Right kidney (tissue), 9 donors: ENCODE results near the gene B4GALT6.
"Not testable (repeated sequence)": the region's sequence is repeated elsewhere in the genome, so short reads cannot be mapped to it uniquely, and the experiment has no call there.

Experiments
- DNase-seq: peaks from one replicate; pipeline ENCODE4 v3.0.0-alpha.2; 2016
- long read RNA-seq, 8 donors: transcript quantifications; one replicate each; lab custom pipeline, GENCODE V29; 2026

The B4GALT6 gene, protein sequence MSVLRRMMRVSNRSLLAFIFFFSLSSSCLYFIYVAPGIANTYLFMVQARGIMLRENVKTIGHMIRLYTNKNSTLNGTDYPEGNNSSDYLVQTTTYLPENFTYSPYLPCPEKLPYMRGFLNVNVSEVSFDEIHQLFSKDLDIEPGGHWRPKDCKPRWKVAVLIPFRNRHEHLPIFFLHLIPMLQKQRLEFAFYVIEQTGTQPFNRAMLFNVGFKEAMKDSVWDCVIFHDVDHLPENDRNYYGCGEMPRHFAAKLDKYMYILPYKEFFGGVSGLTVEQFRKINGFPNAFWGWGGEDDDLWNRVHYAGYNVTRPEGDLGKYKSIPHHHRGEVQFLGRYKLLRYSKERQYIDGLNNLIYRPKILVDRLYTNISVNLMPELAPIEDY
- long read RNA-seq, donor 1, result 0 reads
- long read RNA-seq, donor 2, result 0 reads
- long read RNA-seq, donor 3, result 0 reads
- long read RNA-seq, donor 4, result 0 reads
- long read RNA-seq, donor 5, partial matches to known transcripts, result 0 of 1 reads
- long read RNA-seq, donor 5, other reads (novel, unspliced or antisense), result 0 of 1 reads
- long read RNA-seq, donor 6, result 0 reads
- long read RNA-seq, donor 7, result 0 reads
- long read RNA-seq, donor 8, result 0 reads

GRCh38 chr18:31684279-31685096 lies at the start of gene B4GALT6:
Gene B4GALT6 (minus strand): TSS chr18:31684581. CDS start chr18:31684426, 155 bp downstream.
- DNase-seq, result peak; percentile 81

- DNase-seq, result no peak
Measured at GRCh38 chr18:31731628-31732027, 47.2 kb upstream of the B4GALT6 start.

GRCh38 chr18:31729196-31729595 lies 44.8 kb upstream of the B4GALT6 start:
- DNase-seq, result not testable (repeated sequence)

GRCh38 chr18:31723990-31724711 lies 39.8 kb upstream of the B4GALT6 start:
- peak; percentile 61 for DNase-seq

DNA sequence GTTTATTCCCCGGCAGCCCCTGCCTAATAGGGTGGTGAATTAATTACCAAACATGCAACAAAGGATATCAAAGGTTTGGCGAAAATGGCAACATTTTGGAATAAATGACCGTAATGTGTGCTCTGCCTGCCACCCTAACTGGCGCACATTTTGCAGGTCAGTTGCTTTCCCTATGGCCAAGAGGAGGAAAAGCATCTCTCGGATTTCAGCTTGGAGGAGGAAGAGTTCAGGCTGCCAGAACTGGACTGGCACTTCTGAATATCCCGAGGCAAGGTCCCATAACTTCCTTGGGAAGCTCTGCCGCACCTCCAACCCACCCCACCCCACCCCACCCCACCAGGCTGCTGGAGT lies 39.2 kb upstream of the B4GALT6 start:
- DNase-seq, result peak; percentile 12

DNA sequence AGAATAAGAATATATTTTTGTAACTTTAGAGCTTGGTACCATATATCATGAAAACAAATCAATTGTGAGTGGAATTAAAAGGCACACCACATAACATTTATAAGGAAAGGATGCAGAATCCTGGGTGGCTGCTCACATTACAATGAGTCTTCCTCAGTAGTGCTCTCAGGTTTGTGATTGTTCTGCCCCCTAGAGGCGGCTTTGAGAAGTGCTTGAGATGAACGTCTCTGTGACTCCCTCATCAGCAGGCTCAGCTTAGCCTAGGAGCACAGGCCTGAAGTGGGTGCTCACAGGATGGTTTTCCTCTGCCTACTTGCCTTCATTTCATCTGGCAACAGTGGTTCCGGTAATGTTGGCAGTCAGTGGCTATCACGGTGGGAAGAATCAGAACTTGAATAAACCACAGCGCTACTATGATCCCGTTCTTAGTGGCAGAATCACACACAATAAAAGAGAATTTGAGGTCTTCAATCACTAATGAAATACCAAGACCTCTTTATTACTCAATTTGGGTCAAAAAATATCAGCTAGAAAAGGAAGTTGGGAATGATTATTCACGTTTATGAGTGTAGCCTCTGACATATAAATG lies 38.1 kb upstream of the B4GALT6 start:
- DNase-seq, result peak; percentile 34

DNA sequence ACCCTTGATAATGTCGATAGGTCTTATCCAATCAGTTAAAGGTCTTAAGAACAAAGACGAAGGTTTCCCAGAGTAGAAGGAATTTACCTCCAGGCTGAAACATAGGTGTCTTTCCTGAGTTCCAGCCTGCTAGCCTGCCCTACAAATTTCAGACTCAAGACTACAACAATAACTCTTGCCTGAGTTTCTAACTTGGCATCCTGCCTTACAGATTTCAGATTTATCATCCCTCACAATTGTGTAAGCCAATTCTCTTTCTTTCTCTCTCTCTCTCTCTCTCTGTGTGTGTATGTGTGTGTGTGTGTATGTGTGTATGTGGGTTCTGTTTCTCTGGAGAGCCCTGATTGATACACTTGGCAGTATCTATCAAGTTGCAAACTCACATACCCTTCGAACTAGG lies 37.2 kb upstream of the B4GALT6 start:
- DNase-seq, result no peak

GRCh38 chr18:31720867-31721266 lies 36.5 kb upstream of the B4GALT6 start:
- DNase-seq, result no peak

DNA sequence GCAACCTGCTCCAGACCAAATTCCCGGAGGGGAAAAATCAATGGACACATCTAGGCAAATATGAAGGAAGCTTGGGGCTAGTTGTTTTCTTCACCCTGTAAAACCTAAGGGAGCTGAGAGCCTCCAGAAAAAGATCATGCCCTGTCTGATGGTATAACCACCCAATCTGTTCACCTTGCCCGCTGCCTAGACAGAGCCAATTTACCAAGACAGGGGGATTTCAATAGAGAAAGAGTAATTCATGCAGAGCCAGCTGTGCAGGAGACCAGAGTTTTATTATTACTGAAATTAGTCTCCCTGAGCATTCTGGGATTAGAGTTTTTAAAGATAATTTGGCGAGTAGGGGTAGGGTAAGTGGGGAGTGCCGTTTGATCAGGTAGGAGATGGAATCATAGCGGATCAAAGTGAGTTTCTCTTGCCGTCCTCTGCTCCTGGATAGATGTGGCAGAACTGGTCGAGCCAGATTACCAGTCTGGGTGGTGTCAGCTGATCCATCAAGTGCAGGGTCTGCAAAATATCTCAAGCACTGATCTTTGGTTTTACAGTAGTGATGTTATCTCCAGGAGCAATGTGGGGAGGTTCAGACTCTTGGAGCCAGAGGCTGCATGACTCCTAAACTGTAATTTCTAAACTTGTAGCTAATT lies 35.1 kb upstream of the B4GALT6 start:
- no peak for DNase-seq

DNA sequence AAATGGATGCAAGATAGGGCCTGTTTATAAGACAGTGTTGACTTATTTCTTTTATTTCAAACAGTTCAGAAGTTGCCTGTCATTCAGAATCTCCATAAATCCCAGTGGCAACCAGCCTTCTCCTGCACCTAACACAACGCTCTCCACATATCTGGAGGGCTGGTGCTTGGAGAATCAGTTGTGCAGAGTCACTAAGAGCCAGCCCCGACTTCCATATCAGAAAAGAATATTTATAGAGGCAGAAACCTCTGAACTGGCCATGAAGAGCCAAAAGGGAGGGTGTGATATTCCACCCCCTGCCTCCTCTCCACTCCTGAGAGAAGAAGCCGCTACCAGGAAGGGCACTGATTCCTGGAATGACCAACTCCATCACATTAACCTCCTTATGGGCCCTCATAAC lies 34.0 kb upstream of the B4GALT6 start:
- DNase-seq, result no peak

- no peak for DNase-seq
Measured at GRCh38 chr18:31716362-31716761, 32.0 kb upstream of the B4GALT6 start.

DNA sequence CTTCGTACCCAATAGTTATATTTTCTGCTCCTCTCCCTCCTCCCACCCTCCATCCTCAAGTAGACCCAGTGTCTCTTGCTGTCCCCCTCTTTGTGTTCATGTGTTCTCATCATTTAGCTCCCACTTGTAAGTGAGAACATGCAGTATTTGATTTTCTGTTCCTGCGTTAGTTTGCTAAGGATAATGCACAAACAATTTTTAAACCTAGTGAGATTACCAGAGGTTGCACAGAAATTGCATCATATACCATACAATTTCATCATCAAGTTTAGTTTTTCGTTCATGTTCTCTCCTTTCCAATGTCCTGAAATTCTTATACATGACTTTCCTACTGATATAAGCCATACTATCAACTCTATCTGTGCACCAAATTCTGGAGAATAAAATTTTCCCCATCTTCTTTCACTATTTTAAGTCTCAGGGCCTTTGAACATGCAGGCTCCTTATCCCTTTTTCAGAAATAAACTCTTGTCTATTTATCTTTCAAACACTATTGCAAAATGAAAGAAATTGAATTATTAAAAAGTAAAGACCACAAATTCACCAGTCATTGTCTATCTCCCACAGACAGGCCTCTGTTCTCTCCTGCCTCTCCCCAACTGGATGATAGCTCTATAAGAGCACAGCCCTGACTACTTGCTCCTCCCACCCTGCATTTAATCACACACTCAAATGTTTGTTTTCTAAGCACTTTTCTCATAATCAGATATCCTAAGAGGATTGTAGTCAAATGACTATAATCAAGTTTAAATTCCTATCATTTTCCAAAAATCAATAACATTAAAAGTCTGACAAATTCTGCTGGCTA lies 27.2 kb upstream of the B4GALT6 start:
- DNase-seq, result no peak

- no peak for DNase-seq
Measured at GRCh38 chr18:31710826-31711225, 26.4 kb upstream of the B4GALT6 start.

DNA sequence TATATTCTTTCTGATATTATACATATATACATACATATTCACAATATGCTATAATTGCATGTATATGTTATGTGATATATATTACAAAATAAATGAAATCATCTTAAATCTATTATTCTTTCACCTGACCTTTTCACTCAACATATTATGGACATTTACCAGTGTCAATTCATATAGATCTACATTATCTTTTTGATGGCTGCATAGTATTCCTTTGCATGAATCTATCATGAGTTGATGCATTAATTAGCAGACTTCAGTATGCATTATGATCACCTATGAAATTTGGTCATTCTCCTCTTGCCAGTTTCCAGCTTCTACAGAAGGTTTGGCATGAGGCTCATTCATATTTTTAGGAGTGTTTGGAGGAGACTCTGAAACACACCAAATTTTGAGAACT lies 23.4 kb upstream of the B4GALT6 start:
- no peak for DNase-seq

GRCh38 chr18:31702449-31702848 lies 18.1 kb upstream of the B4GALT6 start:
- DNase-seq, result no peak

DNA sequence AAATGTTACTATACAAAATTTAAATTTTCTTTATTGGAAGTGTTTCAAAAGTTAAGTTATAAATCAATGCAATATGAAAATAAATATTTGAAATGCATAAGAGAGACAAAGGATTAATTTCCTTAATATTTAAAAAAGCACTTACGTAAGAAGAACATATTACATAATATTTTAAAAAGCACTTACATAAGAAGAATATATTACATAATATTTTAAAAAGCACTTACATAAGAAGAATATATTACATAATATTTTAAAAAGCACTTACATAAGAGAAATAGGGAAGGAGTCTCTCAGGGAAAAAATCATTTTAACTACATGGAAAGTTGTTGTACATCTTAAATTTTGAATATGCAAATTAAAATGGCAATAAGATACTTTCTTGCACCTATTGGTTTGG lies 17.4 kb upstream of the B4GALT6 start:
- DNase-seq, result no peak

DNA sequence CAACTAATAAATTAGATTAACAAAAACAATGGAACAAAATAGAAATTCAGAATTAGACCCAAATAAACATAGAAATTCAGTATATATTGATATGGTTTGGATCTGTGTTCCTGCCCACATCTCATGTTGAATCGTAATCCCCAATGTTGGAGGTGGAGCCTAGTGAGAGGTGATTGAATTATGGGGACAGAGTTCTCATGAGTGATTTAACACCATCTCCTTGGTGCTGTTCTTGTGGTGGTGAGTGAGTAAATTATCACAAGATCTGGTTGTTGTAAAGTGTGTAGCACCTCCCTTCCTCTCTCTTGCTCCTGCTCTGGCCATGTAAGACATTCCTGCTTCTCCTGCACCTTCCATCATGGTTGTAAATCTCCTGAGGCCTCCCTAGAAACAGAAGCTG lies 16.6 kb upstream of the B4GALT6 start:
- no peak for DNase-seq

DNA sequence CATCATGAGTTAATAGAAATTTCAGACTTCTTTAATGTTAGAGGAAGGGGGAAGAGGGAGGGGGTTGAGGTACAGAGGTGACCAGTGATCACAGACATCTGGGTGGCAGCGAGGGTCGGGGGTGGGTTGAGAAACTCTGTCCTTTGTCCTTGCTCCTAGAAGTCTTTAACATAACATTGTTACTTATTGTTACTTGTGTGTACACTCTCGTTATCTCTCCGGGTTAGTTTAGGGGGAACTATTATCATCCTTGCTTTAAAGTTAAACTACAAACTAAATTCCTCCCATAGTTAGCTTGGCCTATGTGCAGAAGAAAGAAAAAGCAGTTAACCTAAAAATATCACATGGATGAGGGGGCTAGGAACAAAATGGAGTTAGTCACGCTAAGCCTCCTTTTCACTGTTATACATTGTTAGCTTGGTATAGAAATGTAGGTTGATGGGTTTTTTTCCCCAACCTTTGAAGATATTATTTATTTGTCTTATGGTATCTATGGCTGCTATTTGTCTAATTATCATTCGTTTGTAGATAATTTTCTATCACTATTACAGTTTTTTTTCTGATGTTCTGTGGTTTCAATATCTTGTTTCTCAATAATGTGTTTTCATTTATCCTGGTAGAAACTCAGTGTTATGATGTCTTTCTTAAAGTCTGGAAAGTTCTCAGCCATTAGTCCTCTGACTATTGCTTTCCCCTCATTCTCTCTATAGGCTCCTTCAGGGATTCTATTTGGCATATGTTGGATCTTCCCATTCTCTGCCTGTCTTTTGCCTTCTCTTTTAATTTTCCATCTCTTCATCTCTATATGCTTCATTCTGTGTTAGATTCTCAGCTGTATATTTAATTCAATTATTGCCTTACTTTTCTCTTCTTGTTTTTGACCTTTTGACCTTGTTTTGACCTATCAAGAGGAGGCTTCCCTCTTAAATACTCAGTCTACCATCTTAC lies 13.2 kb upstream of the B4GALT6 start:
- no peak for DNase-seq

- no peak for DNase-seq
Measured at GRCh38 chr18:31695989-31696388, 11.6 kb upstream of the B4GALT6 start.

GRCh38 chr18:31694297-31694696 lies 9.9 kb upstream of the B4GALT6 start:
- DNase-seq, result no peak
